GM19043 (cell line): Measurements from ENCODE around the gene PARP14.
"Not testable (repeated sequence)": the region's sequence is repeated elsewhere in the genome, so short reads cannot be mapped to it uniquely, and the experiment has no call there.

Experiments used
- ATAC-seq: cut with Tn5 transposase; IDR thresholded peaks from one replicate; pipeline ENCODE4 v1.9.1; 2021; ENCODE audit warnings: low read depth; ENCODE audit not compliant: unreplicated experiment

The PARP14 gene

GRCh38 chr3:122678506-122678905, 2.1 kb upstream of the PARP14 start:
- no peak for ATAC-seq

DNA sequence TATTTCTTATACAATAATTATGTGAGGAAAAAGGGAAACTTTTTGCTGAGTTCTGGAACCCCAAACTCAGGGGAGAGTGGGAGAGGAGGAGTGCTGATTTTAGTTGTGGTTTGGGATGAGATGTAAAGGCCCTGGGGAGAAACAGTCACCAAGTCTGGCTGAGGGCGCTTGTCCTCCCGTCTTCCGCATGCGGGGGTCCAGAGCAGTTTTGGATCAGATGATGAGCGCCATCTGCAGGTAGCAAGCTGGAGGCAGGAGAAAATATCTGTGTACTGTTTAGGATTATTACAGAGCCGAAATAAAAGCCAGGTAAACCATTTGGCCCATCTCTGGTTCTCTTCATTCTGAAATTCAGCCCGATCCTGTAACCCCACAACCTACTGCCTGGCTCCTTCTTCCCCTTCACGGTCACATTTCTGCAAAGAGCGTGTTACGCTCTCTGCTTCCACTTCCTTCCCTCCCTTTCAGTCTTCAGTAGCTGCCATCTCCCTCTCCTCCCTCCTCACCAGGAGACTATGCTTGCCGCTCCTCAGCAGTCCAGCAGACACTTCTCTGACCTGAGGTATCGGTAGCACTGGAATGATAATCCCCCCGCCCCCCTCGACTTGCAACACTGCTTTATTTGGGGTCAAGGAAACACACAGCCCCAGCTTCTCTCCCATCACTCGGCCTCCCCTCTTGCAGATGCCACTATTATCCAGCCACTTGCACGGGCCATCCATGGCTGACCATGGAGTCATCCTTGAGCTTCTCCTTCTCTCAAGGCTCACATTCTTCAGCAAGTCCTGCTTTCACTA, 1.4 kb upstream of the PARP14 start:
- peak; percentile 45 for ATAC-seq

GRCh38 chr3:122679882-122680474, 661 bp upstream of the PARP14 start:
- ATAC-seq: no peak

- no peak for ATAC-seq
These were observed 790 bp downstream of the PARP14 start for GRCh38 chr3:122681284-122681973.

DNA sequence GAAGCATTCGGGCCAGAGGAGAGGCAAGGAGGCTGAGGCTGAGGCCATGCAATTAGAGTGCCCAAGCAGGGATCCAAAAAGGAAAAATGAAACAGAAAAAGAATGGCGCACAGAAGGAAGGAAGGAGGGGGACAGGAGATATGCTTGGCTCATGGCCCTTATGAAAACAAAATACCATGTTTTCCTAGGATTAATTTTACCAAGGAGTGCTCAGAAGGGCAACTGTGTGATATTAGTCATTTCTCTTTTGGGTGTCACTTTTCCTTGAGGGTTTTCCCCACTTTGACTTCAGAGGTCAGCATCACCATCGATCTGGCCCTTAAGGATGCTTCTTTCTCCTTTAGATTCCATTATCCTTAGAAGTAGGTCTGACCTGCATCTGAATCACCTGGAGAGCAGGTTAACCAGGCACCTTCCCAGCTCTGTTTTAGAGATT, 1.4 kb downstream of the PARP14 start:
- no peak for ATAC-seq

DNA sequence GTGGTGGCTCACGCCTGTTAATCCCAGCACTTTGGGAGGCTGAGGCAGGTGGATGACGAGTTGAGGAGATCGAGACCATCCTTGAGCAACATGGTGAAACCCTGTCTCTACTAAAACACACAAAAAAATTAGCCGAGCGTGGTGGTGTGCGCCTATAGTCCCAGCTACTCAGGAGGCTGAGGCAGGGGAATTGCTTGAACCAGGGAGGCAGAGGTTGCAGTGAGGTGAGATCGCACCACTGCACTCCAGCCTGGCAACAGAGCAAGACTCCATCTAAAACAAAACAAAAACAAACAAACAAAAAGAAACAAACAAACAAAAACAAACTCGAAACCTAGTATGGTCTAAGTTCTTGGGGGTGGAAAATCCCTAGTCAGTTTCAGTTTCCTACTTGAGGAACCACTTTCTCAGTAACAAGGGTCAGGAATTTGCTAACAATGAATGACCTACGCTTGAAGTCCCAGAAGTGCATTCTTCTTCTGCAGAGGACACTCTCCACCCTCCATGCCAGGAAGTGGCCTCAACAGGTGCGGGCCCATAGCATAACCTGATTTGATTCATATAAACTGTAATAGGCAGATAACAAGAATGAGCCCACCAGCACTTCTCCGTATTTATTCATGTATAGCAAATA, 2.3 kb downstream of the PARP14 start:
- ATAC-seq: not testable (repeated sequence)

DNA sequence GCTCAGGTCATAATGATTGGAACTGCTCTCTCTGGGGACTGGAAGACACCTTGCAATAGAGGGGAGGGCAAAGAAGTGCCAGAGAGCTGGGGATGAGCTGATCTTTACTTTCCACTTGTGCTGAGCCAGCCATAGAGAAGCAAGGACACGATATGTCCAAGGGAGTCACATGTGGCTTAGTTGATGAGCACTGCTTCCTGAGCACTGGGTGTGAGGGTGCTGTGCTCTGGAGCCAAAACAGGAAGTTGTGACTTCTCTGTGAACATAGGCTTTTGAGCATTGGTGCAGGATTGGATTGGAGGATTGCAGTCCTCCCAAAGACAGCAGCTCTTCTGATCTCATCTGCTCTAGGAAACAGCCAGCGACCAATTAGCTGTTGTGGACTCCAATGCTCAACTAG, 6.7 kb downstream of the PARP14 start:
- no peak for ATAC-seq

GRCh38 chr3:122688996-122689395, 8.4 kb downstream of the PARP14 start:
- ATAC-seq: no peak

GRCh38 chr3:122689587-122689986, 8.9 kb downstream of the PARP14 start:
- no peak for ATAC-seq

GRCh38 chr3:122690096-122690495, 9.5 kb downstream of the PARP14 start:
- ATAC-seq: no peak

GRCh38 chr3:122691195-122691594, 10.6 kb downstream of the PARP14 start:
- ATAC-seq: no peak

DNA sequence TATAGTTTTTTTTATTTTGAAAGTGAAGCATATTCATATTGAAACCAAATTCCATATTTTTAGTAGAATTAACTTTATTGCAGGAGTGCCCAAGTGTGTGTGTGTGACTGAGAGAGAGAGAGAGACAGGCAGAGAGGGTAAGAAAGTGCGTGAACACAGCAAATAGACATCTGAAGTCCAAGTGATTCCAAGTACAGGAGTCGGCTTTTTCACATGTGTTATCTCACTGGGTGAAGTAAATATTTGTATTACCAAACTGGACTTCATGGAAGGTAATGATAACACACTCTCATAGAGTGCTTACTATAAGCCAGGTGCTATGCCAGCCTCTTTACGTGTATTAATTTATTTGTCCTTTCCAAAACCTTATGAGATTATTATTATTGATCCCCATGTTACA, 12.0 kb downstream of the PARP14 start:
- no peak for ATAC-seq

DNA sequence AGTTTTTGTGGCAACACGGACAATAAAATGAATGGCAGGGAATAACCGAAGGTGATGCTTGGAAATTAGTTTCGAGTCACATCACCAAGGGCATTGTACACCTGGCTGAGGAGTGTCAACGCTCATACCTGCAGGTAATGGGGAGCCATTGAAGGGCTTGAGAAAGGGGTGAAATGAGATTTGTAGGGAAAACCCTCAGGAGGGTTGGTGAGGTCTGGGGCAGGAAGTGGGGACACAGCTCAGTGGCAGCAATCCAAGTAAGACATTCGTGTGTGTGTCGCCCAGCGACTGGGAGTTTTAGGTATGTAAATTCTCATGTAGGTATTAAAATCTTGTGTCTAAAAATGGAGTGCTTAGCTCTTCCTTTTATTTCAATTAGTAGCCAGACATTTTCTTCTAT, 14.3 kb downstream of the PARP14 start:
- ATAC-seq: no peak

GRCh38 chr3:122695927-122696561, 15.4 kb downstream of the PARP14 start:
- no peak for ATAC-seq

DNA sequence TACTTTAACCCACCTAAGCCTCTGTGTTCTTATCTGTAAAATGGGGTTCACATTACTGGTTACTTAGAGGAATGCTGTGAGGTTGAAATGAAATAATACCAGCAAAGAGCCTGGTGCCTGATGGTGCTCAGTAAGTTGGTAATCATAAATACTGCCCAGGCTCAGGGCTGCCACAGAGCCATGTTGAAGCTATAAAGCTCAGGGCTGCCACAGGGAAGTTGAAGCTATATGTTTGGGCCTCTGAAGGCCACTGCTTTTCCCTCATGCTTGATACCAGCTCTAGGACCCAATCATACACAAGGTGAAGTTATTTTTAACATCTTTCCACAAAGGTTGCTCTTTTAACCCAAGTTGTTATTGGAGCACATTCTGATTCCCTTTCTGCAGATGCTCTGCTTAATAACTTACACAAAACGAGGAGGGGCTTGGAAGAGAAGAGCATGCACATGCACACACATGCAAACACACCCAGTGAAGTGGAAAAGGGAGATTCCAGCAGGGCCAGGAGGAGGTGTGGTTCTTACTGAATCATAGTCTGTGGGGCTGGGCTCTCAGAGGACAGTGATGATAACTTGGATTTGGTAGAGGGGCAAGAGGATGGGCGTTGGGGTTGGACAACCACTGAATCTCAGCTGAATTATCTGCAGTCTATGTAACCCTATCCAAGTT, 17.4 kb downstream of the PARP14 start:
- peak; percentile 70 for ATAC-seq

- no peak for ATAC-seq
These were observed 19.6 kb downstream of the PARP14 start for GRCh38 chr3:122700193-122700592.

GRCh38 chr3:122705379-122705778, 24.7 kb downstream of the PARP14 start:
- ATAC-seq: no peak

DNA sequence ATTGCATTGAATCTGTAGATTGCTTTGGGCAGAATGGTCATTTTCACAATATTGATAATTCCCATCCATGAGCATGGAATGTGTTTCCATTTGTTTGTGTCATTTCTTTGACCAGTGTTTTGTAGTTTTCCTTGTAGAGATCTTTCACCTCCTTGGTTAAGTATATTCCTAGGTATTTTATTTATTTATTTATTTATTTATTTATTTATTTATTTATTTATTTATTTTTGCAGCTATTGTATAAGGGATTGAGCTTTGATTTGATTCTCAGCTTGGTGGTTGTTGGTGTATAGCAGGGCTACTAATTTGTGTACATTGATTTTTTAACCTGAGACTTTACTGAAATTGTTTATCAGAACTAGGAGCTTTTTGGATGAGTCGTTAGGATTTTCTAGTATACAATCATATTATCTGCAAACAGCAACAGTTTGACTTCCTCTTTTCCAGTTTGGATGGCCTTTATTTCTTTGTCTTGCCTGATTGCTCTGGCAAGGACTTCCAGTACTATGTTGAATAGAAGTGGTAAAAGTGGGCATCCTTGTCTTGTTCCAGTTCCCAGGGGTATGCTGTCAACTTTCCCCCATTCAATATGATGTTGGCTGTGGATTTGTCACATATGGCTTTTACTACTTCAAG, 30.1 kb downstream of the PARP14 start:
- not testable (repeated sequence) for ATAC-seq

- no peak for ATAC-seq
These were observed 33.6 kb downstream of the PARP14 start for GRCh38 chr3:122714273-122714672.

DNA sequence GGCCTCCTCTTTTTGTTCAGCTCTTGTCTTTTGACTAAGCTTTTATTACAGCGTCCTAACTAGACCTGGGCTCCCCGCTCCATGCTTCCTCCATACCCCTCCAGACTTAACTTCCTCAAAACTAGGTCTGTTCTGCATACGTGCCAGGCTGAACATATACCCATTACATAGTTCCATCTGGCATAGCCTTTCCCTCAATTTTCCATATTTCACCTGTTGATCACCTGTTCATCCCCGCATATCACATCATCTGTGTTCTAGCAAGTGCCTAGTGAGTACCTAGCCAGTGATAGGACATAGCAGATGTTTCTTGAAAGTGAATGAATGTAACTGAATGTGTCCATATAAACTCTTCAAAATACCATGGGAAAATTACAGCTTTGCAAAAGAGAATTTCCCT, 36.0 kb downstream of the PARP14 start:
- no peak for ATAC-seq
